ENCODE data around the gene ATP2A3.

ATP2A3 gene

GRCh38 chr17:3946711-3947235 is 17.5 kb downstream of the ATP2A3 start:
- no peak for TF ChIP-seq L3MBTL2 (conservative IDR thresholded peaks at IDR 0.05)
- TF ChIP-seq TARDBP (IDR thresholded peaks at IDR 0.05), result no peak
- TF ChIP-seq FOXA1 (IDR thresholded peaks at IDR 0.05), result no peak
- TF ChIP-seq ARNT (IDR thresholded peaks at IDR 0.05), result no peak
- no peak for TF ChIP-seq CTBP1 (IDR thresholded peaks at IDR 0.05; ENCODE audit: borderline replicate concordance)
- TF ChIP-seq HDGF (IDR thresholded peaks at IDR 0.05; ENCODE audit: borderline replicate concordance), result no peak
- TF ChIP-seq SP1 (IDR thresholded peaks at IDR 0.05), result no peak
- no peak for TF ChIP-seq ELF4 (IDR thresholded peaks at IDR 0.05)
- TF ChIP-seq ZNF384 (IDR thresholded peaks at IDR 0.05), result no peak
- no peak for TF ChIP-seq LEF1 (IDR thresholded peaks at IDR 0.05; ENCODE audit: borderline replicate concordance)
- DNase-seq (ENCODE audit: extremely low spot score), result no peak
- ChIA-PET CTCF (no interaction called here), POLR2A (no interaction called here)

GRCh38 chr17:3944485-3945388 is 19.5 kb downstream of the ATP2A3 start:
- DNase-seq (ENCODE audit: extremely low spot score), result peak; percentile 98
- POLR2A ChIA-PET, result no interaction called here
- TF ChIP-seq ZNF384 (IDR thresholded peaks at IDR 0.05) (no peak), L3MBTL2 (conservative IDR thresholded peaks at IDR 0.05) (peak; percentile 60)
- CTCF ChIA-PET, result no interaction called here

GRCh38 chr17:3943240-3943891 is 20.9 kb downstream of the ATP2A3 start:
- CTCF ChIA-PET, result no interaction called here
- DNase-seq (ENCODE audit: extremely low spot score), result no peak
- TF ChIP-seq TARDBP (IDR thresholded peaks at IDR 0.05) (no peak), ZNF384 (IDR thresholded peaks at IDR 0.05) (no peak), BHLHE40 (IDR thresholded peaks at IDR 0.05; ENCODE audit: borderline replicate concordance) (no peak), ELF4 (IDR thresholded peaks at IDR 0.05) (no peak), L3MBTL2 (conservative IDR thresholded peaks at IDR 0.05) (no peak), FOXA1 (IDR thresholded peaks at IDR 0.05) (no peak), CTBP1 (IDR thresholded peaks at IDR 0.05; ENCODE audit: borderline replicate concordance) (no peak)
- POLR2A ChIA-PET, result interaction anchor here (0.7 kb wide), 1 partner anchor 54 kb away, joined by 3 read pairs; no protein-coding TSS in a partner anchor

GRCh38 chr17:3940965-3941698 is 23.1 kb downstream of the ATP2A3 start:
- ChIA-PET POLR2A (no interaction called here), CTCF (no interaction called here)
- no peak for TF ChIP-seq SUZ12 (IDR thresholded peaks at IDR 0.05)
- DNase-seq (ENCODE audit: extremely low spot score), result no peak

GRCh38 chr17:3937359-3937758 is 26.9 kb downstream of the ATP2A3 start:
- TF ChIP-seq FOXA1 (IDR thresholded peaks at IDR 0.05) (no peak), ELF4 (IDR thresholded peaks at IDR 0.05) (no peak), TARDBP (IDR thresholded peaks at IDR 0.05) (no peak), CTBP1 (IDR thresholded peaks at IDR 0.05; ENCODE audit: borderline replicate concordance) (no peak), L3MBTL2 (conservative IDR thresholded peaks at IDR 0.05) (no peak), ARNT (IDR thresholded peaks at IDR 0.05) (no peak), PKNOX1 (IDR thresholded peaks at IDR 0.05) (no peak), ZNF384 (IDR thresholded peaks at IDR 0.05) (no peak), SUZ12 (IDR thresholded peaks at IDR 0.05) (no peak), HDGF (IDR thresholded peaks at IDR 0.05; ENCODE audit: borderline replicate concordance) (no peak), FOXM1 (IDR thresholded peaks at IDR 0.05; ENCODE audit: borderline replicate concordance) (no peak), NFRKB (IDR thresholded peaks at IDR 0.05) (no peak), SP1 (IDR thresholded peaks at IDR 0.05) (no peak), LEF1 (IDR thresholded peaks at IDR 0.05; ENCODE audit: borderline replicate concordance) (no peak)
- DNase-seq (ENCODE audit: extremely low spot score), result no peak
- POLR2A ChIA-PET, result no interaction called here
- CTCF ChIA-PET, result no interaction called here

GRCh38 chr17:3935825-3936355 is 28.3 kb downstream of the ATP2A3 start:
- CTCF ChIA-PET, result interaction anchor here (0.6 to 1.7 kb wide), 3 partner anchors 22 to 422 kb away, joined by 3 to 6 read pairs (median 3); no protein-coding TSS in a partner anchor

More at GRCh38 chr17:3935825-3936355, 28.3 kb downstream of the ATP2A3 start:
- TF ChIP-seq LEF1 (IDR thresholded peaks at IDR 0.05; ENCODE audit: borderline replicate concordance) (no peak), FOXA1 (IDR thresholded peaks at IDR 0.05) (no peak), L3MBTL2 (conservative IDR thresholded peaks at IDR 0.05) (no peak), ELF4 (IDR thresholded peaks at IDR 0.05) (no peak), NFRKB (IDR thresholded peaks at IDR 0.05) (no peak), ARNT (IDR thresholded peaks at IDR 0.05) (no peak), FOXK2 (IDR thresholded peaks at IDR 0.05) (no peak), FOXM1 (IDR thresholded peaks at IDR 0.05; ENCODE audit: borderline replicate concordance) (no peak), PKNOX1 (IDR thresholded peaks at IDR 0.05) (no peak), ZNF384 (IDR thresholded peaks at IDR 0.05) (no peak), BHLHE40 (IDR thresholded peaks at IDR 0.05; ENCODE audit: borderline replicate concordance) (no peak), SUZ12 (IDR thresholded peaks at IDR 0.05) (no peak), CTBP1 (IDR thresholded peaks at IDR 0.05; ENCODE audit: borderline replicate concordance) (no peak), HDGF (IDR thresholded peaks at IDR 0.05; ENCODE audit: borderline replicate concordance) (no peak), SP1 (IDR thresholded peaks at IDR 0.05) (no peak), TARDBP (IDR thresholded peaks at IDR 0.05) (no peak)
- no peak for DNase-seq (ENCODE audit: extremely low spot score)
- POLR2A ChIA-PET, result interaction anchor here (1.4 kb wide), 1 partner anchor 29 kb away, joined by 3 read pairs; no protein-coding TSS in a partner anchor

Measured in HEK293T (cell line).